ENCODE measurements around the gene SUDS3.

DNA sequence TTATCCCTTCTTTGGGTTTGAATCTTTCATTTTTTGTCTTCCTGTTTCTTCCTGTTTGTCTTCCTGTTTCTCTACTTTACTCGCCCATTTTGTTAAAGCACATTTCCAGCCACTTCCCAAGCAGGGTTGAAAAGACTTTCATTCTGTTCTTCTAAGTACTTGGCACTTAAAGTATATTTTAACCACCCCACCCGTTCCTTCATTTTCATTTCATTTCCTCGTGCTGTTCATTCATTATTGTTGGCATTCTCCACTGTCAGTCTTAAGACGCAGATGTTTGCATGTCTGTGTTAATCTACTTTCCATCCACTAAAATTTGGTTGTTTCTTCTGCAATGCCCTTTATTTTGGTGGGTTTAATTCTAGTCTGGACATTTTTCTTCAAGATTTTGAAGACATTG lies 49.0 kb downstream of the SUDS3 start:
- TF ChIP-seq, protein P1, sequence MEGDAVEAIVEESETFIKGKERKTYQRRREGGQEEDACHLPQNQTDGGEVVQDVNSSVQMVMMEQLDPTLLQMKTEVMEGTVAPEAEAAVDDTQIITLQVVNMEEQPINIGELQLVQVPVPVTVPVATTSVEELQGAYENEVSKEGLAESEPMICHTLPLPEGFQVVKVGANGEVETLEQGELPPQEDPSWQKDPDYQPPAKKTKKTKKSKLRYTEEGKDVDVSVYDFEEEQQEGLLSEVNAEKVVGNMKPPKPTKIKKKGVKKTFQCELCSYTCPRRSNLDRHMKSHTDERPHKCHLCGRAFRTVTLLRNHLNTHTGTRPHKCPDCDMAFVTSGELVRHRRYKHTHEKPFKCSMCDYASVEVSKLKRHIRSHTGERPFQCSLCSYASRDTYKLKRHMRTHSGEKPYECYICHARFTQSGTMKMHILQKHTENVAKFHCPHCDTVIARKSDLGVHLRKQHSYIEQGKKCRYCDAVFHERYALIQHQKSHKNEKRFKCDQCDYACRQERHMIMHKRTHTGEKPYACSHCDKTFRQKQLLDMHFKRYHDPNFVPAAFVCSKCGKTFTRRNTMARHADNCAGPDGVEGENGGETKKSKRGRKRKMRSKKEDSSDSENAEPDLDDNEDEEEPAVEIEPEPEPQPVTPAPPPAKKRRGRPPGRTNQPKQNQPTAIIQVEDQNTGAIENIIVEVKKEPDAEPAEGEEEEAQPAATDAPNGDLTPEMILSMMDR (conservative IDR thresholded peaks at IDR 0.05) = no peak
- no peak for TF ChIP-seq EZH2 (IDR thresholded peaks at IDR 0.05; ENCODE audit: low read depth)

Data from PC-9 (cell line).